Measurements from ENCODE around the gene MYBL2. TPM values are rescaled to one million over a fixed set of nuclear protein-coding genes. Genes with fewer than 3 reads are reported as not detected.

Gene MYBL2
- total and polyA plus RNA-seq, 2 donors (not counting 1 experiment from before 2014, with no cell fraction given) = 2.7 to 35.8 TPM

GRCh38 chr20:43716123-43716522 lies 49.2 kb downstream of the MYBL2 start:
- ChIA-PET POLR2A (no interaction called here), CTCF (no interaction called here)
- Histone ChIP-seq H4K20me1 (ENCODE audit: control insufficient read depth, insufficient read depth, low read length, poor library complexity, severe bottlenecking) (no peaks in the 10 kb centered on the region), H3K27me3 (replicated peaks in 1 of 4; ENCODE audit: control extremely low read depth in 1 of 4, control insufficient read depth in 3 of 4, insufficient read depth in 4 of 4, low read length in 3 of 4) (no peaks in the 10 kb centered on the region), H3K36me3 (replicated peaks in 1 of 2; ENCODE audit: control extremely low read depth in 1 of 2, control insufficient read depth in 1 of 2, extremely low read depth in 1 of 2, insufficient read depth in 2 of 2, low read length in 1 of 2) (peaks cover 0 to 24% of the 10 kb centered on the region in 2 experiments), H3K4me2 (replicated peaks; ENCODE audit: low read depth, low read length, poor library complexity, severe bottlenecking) (no peak overlapping the region), H3K9me3 (ENCODE audit: control extremely low read depth in 1 of 3, control insufficient read depth in 2 of 3, insufficient read depth in 1 of 3, low read length in 2 of 3) (peaks cover 0 to 8% (median 0%) of the 10 kb centered on the region in 3 donors), H3K27ac (ENCODE audit: low read length in 2 of 2) (no peak overlapping the region), H3K9ac (ENCODE audit: low read length) (no peak overlapping the region), H3K4me1 (ENCODE audit: control insufficient read depth in 2 of 2, insufficient read depth in 2 of 2, low read length in 2 of 2) (peaks cover 4 to 7% of the 10 kb centered on the region in 2 donors), H2AFZ (ENCODE audit: insufficient read depth, low read depth, low read length, poor library complexity, severe bottlenecking) (no peak overlapping the region), H3K4me3 (ENCODE audit: control extremely low read depth in 1 of 5, extremely low read depth in 1 of 5, insufficient read depth in 1 of 5, low read depth in 2 of 5, low read length in 4 of 5) (no peak overlapping the region), H3K79me2 (ENCODE audit: control insufficient read depth, insufficient read depth, low read length) (no peaks in the 10 kb centered on the region)
- WGBS (ENCODE audit: insufficient coverage) = 100% methylated on average over 4 of the region's 4 CpGs
- TF ChIP-seq EZH2 (IDR thresholded peaks at IDR 0.05; ENCODE audit: borderline replicate concordance, insufficient read depth, low read depth, low read length, poor library complexity, severe bottlenecking) = no peak
- no peak for TF ChIP-seq CTCF (IDR thresholded peaks at IDR 0.05)
- Mint-ChIP-seq H3K27me3 (no peaks in the 10 kb centered on the region), H3K4me3 (no peak overlapping the region), H3K4me1 (peaks cover 6% of the 10 kb centered on the region), H3K27ac (no peak overlapping the region), H3K9me3 (ENCODE audit: insufficient read depth) (no peaks in the 10 kb centered on the region)
- intact Hi-C loops (cut with micrococcal nuclease) = no loop called here
- DNase-seq (no peak), ATAC-seq (ENCODE audit: low read depth) (no peak)

- H3K4me2 ChIP-seq (replicated peaks; ENCODE audit: low read depth, low read length, poor library complexity, severe bottlenecking) = no peak overlapping the region
- H3K36me3 ChIP-seq (replicated peaks in 1 of 2; ENCODE audit: control extremely low read depth in 1 of 2, control insufficient read depth in 1 of 2, extremely low read depth in 1 of 2, insufficient read depth in 2 of 2, low read length in 1 of 2) = peaks cover 0 to 20% of the 10 kb centered on the region in 2 experiments
- H3K9me3 Mint-ChIP-seq (ENCODE audit: insufficient read depth) = no peaks in the 10 kb centered on the region
- no peak overlapping the region for H2AFZ ChIP-seq (ENCODE audit: insufficient read depth, low read depth, low read length, poor library complexity, severe bottlenecking)
- H3K4me3 ChIP-seq (ENCODE audit: control extremely low read depth in 1 of 5, extremely low read depth in 1 of 5, insufficient read depth in 1 of 5, low read depth in 2 of 5, low read length in 4 of 5) = no peak overlapping the region
- H3K9ac ChIP-seq (ENCODE audit: low read length) = no peak overlapping the region
- no peaks in the 10 kb centered on the region for H3K27me3 Mint-ChIP-seq
- no peak for ATAC-seq (ENCODE audit: low read depth)
- H3K27ac Mint-ChIP-seq = no peak overlapping the region
- peaks cover 0 to 8% (median 0%) of the 10 kb centered on the region in 3 donors for H3K9me3 ChIP-seq (ENCODE audit: control extremely low read depth in 1 of 3, control insufficient read depth in 2 of 3, insufficient read depth in 1 of 3, low read length in 2 of 3)
- TF ChIP-seq EZH2 (IDR thresholded peaks at IDR 0.05; ENCODE audit: borderline replicate concordance, insufficient read depth, low read depth, low read length, poor library complexity, severe bottlenecking) (no peak), CTCF (IDR thresholded peaks at IDR 0.05) (no peak)
- no peaks in the 10 kb centered on the region for H4K20me1 ChIP-seq (ENCODE audit: control insufficient read depth, insufficient read depth, low read length, poor library complexity, severe bottlenecking)
- ChIA-PET CTCF (no interaction called here), POLR2A (no interaction called here)
- no peaks in the 10 kb centered on the region for H3K27me3 ChIP-seq (replicated peaks in 1 of 4; ENCODE audit: control extremely low read depth in 1 of 4, control insufficient read depth in 3 of 4, insufficient read depth in 4 of 4, low read length in 3 of 4)
- no peak for DNase-seq
- H3K4me1 ChIP-seq (ENCODE audit: control insufficient read depth in 2 of 2, insufficient read depth in 2 of 2, low read length in 2 of 2) = peaks cover 0 to 5% of the 10 kb centered on the region in 2 donors
- H3K4me3 Mint-ChIP-seq = no peak overlapping the region
- peaks cover 2% of the 10 kb centered on the region for H3K4me1 Mint-ChIP-seq
- intact Hi-C loops (cut with micrococcal nuclease) = no loop called here
- no peak overlapping the region for H3K27ac ChIP-seq (ENCODE audit: low read length in 2 of 2)
- 94% methylated on average over 12 of the region's 12 CpGs for WGBS (ENCODE audit: insufficient coverage)
- H3K79me2 ChIP-seq (ENCODE audit: control insufficient read depth, insufficient read depth, low read length) = no peaks in the 10 kb centered on the region
Observed at GRCh38 chr20:43716757-43717615, 50.1 kb downstream of the MYBL2 start.

All from B cell (primary cell).